DOHH2 (cell line): ENCODE measurements around the gene TXNDC17.

Experiments used
- H3F3A ChIP-seq: fragments of 200-600 bp; sonication (generic), shearing (Covaris generic); 2 replicates; pipeline ENCODE4 v1.6.0; 2016; ENCODE audit warnings: antibody characterized with exemption, mild to moderate bottlenecking; ENCODE audit not compliant: control insufficient read depth, insufficient read depth
- H3K27ac ChIP-seq: fragments of 200-600 bp; sonication (generic); 2 replicates; pipeline ENCODE4 v1.5.1; 2014; ENCODE audit warnings: low read depth, mild to moderate bottlenecking, low read length, moderate library complexity
- H3K27me3 ChIP-seq: fragments of 200-600 bp; sonication (generic); 2 replicates; pipeline ENCODE4 v1.6.1; 2014; ENCODE audit warnings: mild to moderate bottlenecking, low read length, mixed read lengths; ENCODE audit not compliant: control insufficient read depth
- H3K36me3 ChIP-seq: fragments of 200-600 bp; sonication (generic); 2 replicates; pipeline ENCODE4 v1.6.1; 2014; ENCODE audit warnings: mild to moderate bottlenecking, low read length, moderate library complexity, mixed read lengths; ENCODE audit not compliant: control insufficient read depth
- H3K4me1 ChIP-seq: fragments of 200-600 bp; sonication (generic); 2 replicates; pipeline ENCODE4 v1.6.1; 2014; ENCODE audit warnings: mild to moderate bottlenecking, low read length, mixed read lengths; ENCODE audit not compliant: control insufficient read depth
- H3K4me2 ChIP-seq: fragments of 200-600 bp; sonication (generic); 2 replicates; pipeline ENCODE4 v1.6.0; 2014; ENCODE audit warnings: mild to moderate bottlenecking, low read length, moderate library complexity
- H3K4me3 ChIP-seq: fragments of 200-600 bp; sonication (generic); 2 replicates; pipeline ENCODE4 v1.5.1; 2014; ENCODE audit warnings: mild to moderate bottlenecking, low read length, mixed read lengths
- H3K79me2 ChIP-seq: fragments of 200-600 bp; sonication (generic); 2 replicates; pipeline ENCODE4 v1.6.1; 2014; ENCODE audit warnings: mild to moderate bottlenecking, low read length, mixed read lengths; ENCODE audit not compliant: control insufficient read depth
- H3K9me2 ChIP-seq: fragments of 200-600 bp; sonication (generic); replicated peaks from 2 replicates; pipeline ENCODE4 v1.6.1; 2014; ENCODE audit warnings: mild to moderate bottlenecking, low read length, mixed read lengths; ENCODE audit not compliant: control insufficient read depth
- H3K9me3 ChIP-seq: fragments of 200-600 bp; sonication (generic); 2 replicates; pipeline ENCODE4 v1.6.1; 2014; ENCODE audit warnings: antibody characterized with exemption, low read length, mixed read lengths; ENCODE audit not compliant: control insufficient read depth, insufficient read depth
- H4K20me1 ChIP-seq: fragments of 200-600 bp; sonication (generic); 2 replicates; pipeline ENCODE4 v1.6.0; 2014; ENCODE audit warnings: low read depth, mild to moderate bottlenecking, antibody characterized with exemption, low read length, moderate library complexity; ENCODE audit not compliant: control insufficient read depth, insufficient read depth
- CTCF ChIP-seq: fragments of 200-600 bp; sonication (generic); IDR thresholded peaks from one replicate; pipeline ENCODE4 v1.5.1; 2014; ENCODE audit warnings: antibody characterized with exemption, mild to moderate bottlenecking, low read depth, low read length; ENCODE audit not compliant: poor library complexity, severe bottlenecking
- EZH2phosphoT487 ChIP-seq: fragments of 200-600 bp; sonication (generic); IDR thresholded peaks from 2 replicates; pipeline ENCODE4 v1.6.1; 2017; ENCODE audit warnings: borderline replicate concordance, mild to moderate bottlenecking, antibody characterized with exemption, low read length, moderate library complexity, mixed read lengths

The TXNDC17 gene

DNA sequence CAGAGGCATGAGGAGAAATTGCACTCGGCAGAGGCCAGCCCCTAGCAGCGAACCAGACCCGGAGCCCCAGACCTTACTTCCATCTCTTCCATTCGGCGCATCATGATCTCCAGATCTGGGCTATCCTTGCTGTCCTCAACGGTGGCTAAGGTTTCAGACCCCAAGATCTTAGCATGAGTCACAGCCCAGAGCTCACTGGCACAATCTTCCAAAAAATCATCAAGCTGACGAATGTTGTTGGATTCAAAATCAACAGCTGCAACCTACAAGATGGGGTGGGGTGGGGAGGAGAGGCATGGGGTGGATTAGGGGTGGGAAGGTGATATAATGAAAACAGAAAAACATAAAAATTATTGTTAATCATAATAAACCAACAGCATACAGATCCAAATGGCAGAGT is 44.8 kb upstream of the TXNDC17 start:
- Histone ChIP-seq H3K27me3 (no peaks in the 10 kb centered on the region), H3K4me2 (no peak overlapping the region), H3K4me3 (no peak overlapping the region), H3K27ac (no peak overlapping the region), H3K9me2 (no peaks in the 10 kb centered on the region), H3K4me1 (peaks cover 13% of the 10 kb centered on the region), H4K20me1 (no peaks in the 10 kb centered on the region), H3K9me3 (no peaks in the 10 kb centered on the region), H3K79me2 (no peaks in the 10 kb centered on the region), H3F3A (no peaks in the 10 kb centered on the region), H3K36me3 (peaks cover 79% of the 10 kb centered on the region)
- TF ChIP-seq CTCF (no peak), EZH2phosphoT487 (no peak)

GRCh38 chr17:6596511-6596910 is 44.3 kb upstream of the TXNDC17 start:
- no peak for TF ChIP-seq CTCF
- no peak for TF ChIP-seq EZH2phosphoT487
- no peak overlapping the region for H3K4me3 ChIP-seq
- H3K27me3 ChIP-seq, result no peaks in the 10 kb centered on the region
- H3K4me1 ChIP-seq, result peaks cover 13% of the 10 kb centered on the region
- no peak overlapping the region for H3K4me2 ChIP-seq
- no peaks in the 10 kb centered on the region for H3F3A ChIP-seq
- no peaks in the 10 kb centered on the region for H3K9me3 ChIP-seq
- no peaks in the 10 kb centered on the region for H3K9me2 ChIP-seq
- no peaks in the 10 kb centered on the region for H4K20me1 ChIP-seq
- H3K27ac ChIP-seq, result no peak overlapping the region
- H3K36me3 ChIP-seq, result peaks cover 78% of the 10 kb centered on the region
- no peaks in the 10 kb centered on the region for H3K79me2 ChIP-seq

DNA sequence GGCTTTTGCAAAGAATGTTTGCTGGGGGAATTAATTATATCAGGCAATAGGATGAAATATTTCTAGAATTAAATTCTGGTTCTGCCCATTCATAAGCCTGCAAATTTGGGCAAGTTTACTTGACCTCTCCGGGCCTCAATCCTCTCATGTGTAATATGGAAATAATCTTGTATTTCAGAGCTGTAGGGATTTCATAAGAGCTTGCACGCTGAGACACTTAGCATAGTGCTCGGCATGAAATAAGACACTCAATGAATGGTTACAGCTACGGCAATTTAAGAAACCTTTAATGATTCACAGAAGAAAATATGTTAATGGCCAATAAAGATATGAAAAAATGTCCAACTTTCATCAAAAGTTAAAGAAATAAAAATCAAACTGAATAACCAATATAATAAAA is 43.9 kb upstream of the TXNDC17 start:
- Histone ChIP-seq H3K9me2 (no peaks in the 10 kb centered on the region), H3K27ac (no peak overlapping the region), H3K4me2 (no peak overlapping the region), H3K4me1 (peaks cover 13% of the 10 kb centered on the region), H3K36me3 (peaks cover 75% of the 10 kb centered on the region), H3F3A (no peaks in the 10 kb centered on the region), H4K20me1 (no peaks in the 10 kb centered on the region), H3K27me3 (no peaks in the 10 kb centered on the region), H3K79me2 (no peaks in the 10 kb centered on the region), H3K9me3 (no peaks in the 10 kb centered on the region), H3K4me3 (no peak overlapping the region)
- no peak for TF ChIP-seq EZH2phosphoT487
- no peak for TF ChIP-seq CTCF

- Histone ChIP-seq H3F3A (no peaks in the 10 kb centered on the region), H4K20me1 (no peaks in the 10 kb centered on the region), H3K27me3 (no peaks in the 10 kb centered on the region), H3K4me3 (no peak overlapping the region), H3K9me3 (no peaks in the 10 kb centered on the region), H3K27ac (no peak overlapping the region), H3K9me2 (no peaks in the 10 kb centered on the region), H3K36me3 (peaks cover 78% of the 10 kb centered on the region), H3K4me2 (no peak overlapping the region), H3K4me1 (peaks cover 13% of the 10 kb centered on the region), H3K79me2 (no peaks in the 10 kb centered on the region)
- TF ChIP-seq EZH2phosphoT487 (no peak), CTCF (no peak)
These were observed 43.1 kb upstream of the TXNDC17 start for GRCh38 chr17:6597727-6598126.
